H1 (cell line): Measurements from ENCODE around the gene KCNQ1. TPM values are rescaled to one million over a fixed set of nuclear protein-coding genes. Genes with fewer than 3 reads are reported as not detected.

Experiments used
- CTCF ChIA-PET: fragments of 300-600 bp; sonication (Branson Sonifier 250); formaldehyde crosslinking; loops from one replicate; lab custom pipeline; 2021; ENCODE audit not compliant: partially characterized antibody; lab: Charles Lee
- POLR2A ChIA-PET: fragments of 300-600 bp; sonication (Branson Sonifier 250); formaldehyde crosslinking; loops from one replicate; lab custom pipeline; 2021; ENCODE audit warnings: inconsistent platforms; ENCODE audit not compliant: partially characterized antibody; lab: Charles Lee
- DNase-seq, 2 experiments: peaks; one replicate each; pipeline versions ENCODE4 v3.0.0 to v3.0.0-alpha.2; 2010 to 2022; ENCODE audit warnings: low spot score in 2 of 2, low read depth in 1 of 2, mixed read lengths in 1 of 2
- FAIRE-seq: peaks from 2 replicates; lab custom pipeline; 2011; peaks lifted over from hg19 to GRCh38; lab: Jason Lieb, UNC
- H2AFZ ChIP-seq: 2 replicates; pipeline ENCODE4 v1.8.1; 2012; ENCODE audit warnings: low read length, inconsistent platforms
- H2AK5ac ChIP-seq: 2 replicates; pipeline ENCODE4 v1.6.1; 2013; ENCODE audit warnings: low read depth, low read length
- H2BK120ac ChIP-seq: replicated peaks from 2 replicates; pipeline ENCODE3; 2013; ENCODE audit warnings: low read depth, low read length, inconsistent platforms
- H2BK12ac ChIP-seq: 2 replicates; pipeline ENCODE4 v1.6.1; 2013; ENCODE audit warnings: low read depth, low read length
- H2BK15ac ChIP-seq: 2 replicates; pipeline ENCODE4 v1.6.1; 2013; ENCODE audit warnings: low read length
- H2BK20ac ChIP-seq: 2 replicates; pipeline ENCODE4 v1.6.1; 2013; ENCODE audit warnings: low read length
- H2BK5ac ChIP-seq: 2 replicates; pipeline ENCODE4 v1.6.1; 2013; ENCODE audit warnings: low read depth, low read length
- H3K14ac ChIP-seq: 2 replicates; pipeline ENCODE4 v1.6.1; 2013; ENCODE audit warnings: inconsistent platforms; ENCODE audit not compliant: insufficient read length
- H3K18ac ChIP-seq: 2 replicates; pipeline ENCODE4 v1.6.1; 2013; ENCODE audit warnings: low read length; ENCODE audit errors: extremely low read depth
- H3K23ac ChIP-seq: 2 replicates; pipeline ENCODE4 v1.6.1; 2013; ENCODE audit warnings: inconsistent platforms; ENCODE audit not compliant: insufficient read length
- H3K23me2 ChIP-seq: 2 replicates; pipeline ENCODE4 v1.6.1; 2013; ENCODE audit warnings: low read depth, low read length
- H3K27ac ChIP-seq: 2 replicates; pipeline ENCODE4 v1.6.1; 2011; ENCODE audit warnings: low read depth, low read length, inconsistent platforms
- H3K27me3 ChIP-seq, 4 experiments: replicated peaks in 1 of 4; 1 replicate in 1 of 4; 2 replicates in 3 of 4; pipeline versions ENCODE4 v1.6.1 to v1.8.1; 2011 to 2013; ENCODE audit warnings: low read length in 3 of 4, mild to moderate bottlenecking in 3 of 4, inconsistent platforms in 2 of 4, mixed read lengths in 2 of 4, moderate library complexity in 1 of 4; ENCODE audit not compliant: control insufficient read depth in 3 of 4, insufficient read depth in 3 of 4; ENCODE audit errors: extremely low read depth in 1 of 4
- H3K36me3 ChIP-seq, 4 experiments: 2 replicates each; pipeline versions ENCODE4 v1.6.1 to v1.8.1; 2011 to 2013; ENCODE audit warnings: mild to moderate bottlenecking in 4 of 4, low read length in 3 of 4, moderate library complexity in 2 of 4, control low read depth in 1 of 4, inconsistent platforms in 1 of 4; ENCODE audit not compliant: insufficient read depth in 4 of 4, control insufficient read depth in 2 of 4
- H3K4ac ChIP-seq: replicated peaks from 2 replicates; pipeline ENCODE3; 2013; ENCODE audit warnings: low read length, low read depth, mixed read lengths, inconsistent platforms; ENCODE audit not compliant: insufficient read length
- H3K4me1 ChIP-seq, 4 experiments: replicated peaks in 1 of 4; 1 replicate in 1 of 4; 2 replicates in 3 of 4; pipeline versions ENCODE4 v1.6.1 to v1.8.1; 2011 to 2013; ENCODE audit warnings: low read length in 3 of 4, inconsistent platforms in 2 of 4, mixed read lengths in 1 of 4; ENCODE audit not compliant: insufficient read depth in 4 of 4, control insufficient read depth in 3 of 4
- H3K4me2 ChIP-seq, 2 experiments: 2 replicates each; pipeline versions ENCODE4 v1.6.1 to v1.8.1; 2011 to 2013; ENCODE audit warnings: low read depth in 2 of 2, low read length in 2 of 2, control low read depth in 1 of 2, inconsistent platforms in 1 of 2, mild to moderate bottlenecking in 1 of 2; ENCODE audit not compliant: insufficient read depth in 1 of 2
- H3K4me3 ChIP-seq, 4 experiments: fragments of 200-600, 300-600 bp in 1 of 4; sonication (generic), shearing (Covaris generic), sonication (Bioruptor Twin) in 1 of 4; 2 replicates each; pipeline versions ENCODE4 v1.5.1 to v1.8.1; 2011 to 2016; ENCODE audit warnings: low read length in 4 of 4, low read depth in 3 of 4, control low read depth in 2 of 4, inconsistent platforms in 2 of 4, mild to moderate bottlenecking in 2 of 4, mixed read lengths in 1 of 4, moderate library complexity in 1 of 4; ENCODE audit not compliant: insufficient read depth in 2 of 4; ENCODE audit errors: extremely low read depth in 1 of 4
- H3K56ac ChIP-seq: replicated peaks from 2 replicates; pipeline ENCODE3; 2013; ENCODE audit warnings: low read depth, mild to moderate bottlenecking, mixed read lengths, low read length, inconsistent platforms; ENCODE audit not compliant: insufficient read length
- H3K79me1 ChIP-seq: 2 replicates; pipeline ENCODE4 v1.6.1; 2013; ENCODE audit warnings: low read depth, low read length, control low read depth
- H3K79me2 ChIP-seq, 2 experiments: 2 replicates each; pipeline versions ENCODE4 v1.6.1 to v1.8.1; 2012 to 2013; ENCODE audit warnings: low read length in 2 of 2, mild to moderate bottlenecking in 2 of 2, inconsistent platforms in 1 of 2; ENCODE audit not compliant: insufficient read depth in 2 of 2, control insufficient read depth in 1 of 2
- H3K9ac ChIP-seq, 4 experiments: replicated peaks in 1 of 4; 1 replicate in 1 of 4; 2 replicates in 3 of 4; pipeline versions ENCODE4 v1.6.1 to v1.8.1; 2011 to 2013; ENCODE audit warnings: low read depth in 3 of 4, low read length in 3 of 4, control low read depth in 2 of 4, mild to moderate bottlenecking in 2 of 4, moderate library complexity in 2 of 4, inconsistent platforms in 1 of 4; ENCODE audit errors: extremely low read depth in 1 of 4
- H3K9me3 ChIP-seq, 2 experiments: 2 replicates each; pipeline versions ENCODE4 v1.6.1 to v1.8.1; 2012 to 2013; ENCODE audit warnings: mild to moderate bottlenecking in 2 of 2, moderate library complexity in 2 of 2, control low read depth in 1 of 2, inconsistent platforms in 1 of 2, low read depth in 1 of 2, low read length in 1 of 2, mixed read lengths in 1 of 2; ENCODE audit not compliant: insufficient read depth in 2 of 2
- H4K20me1 ChIP-seq, 2 experiments: replicated peaks in 1 of 2; 2 replicates each; pipeline versions ENCODE3 to v1.8.1; 2011 to 2013; ENCODE audit warnings: inconsistent platforms in 2 of 2, low read length in 2 of 2, mild to moderate bottlenecking in 1 of 2; ENCODE audit not compliant: insufficient read depth in 2 of 2, control insufficient read depth in 1 of 2
- H4K5ac ChIP-seq: 2 replicates; pipeline ENCODE4 v1.6.1; 2013; ENCODE audit warnings: low read length, low read depth, mixed read lengths, inconsistent platforms; ENCODE audit not compliant: insufficient read length
- H4K8ac ChIP-seq: 2 replicates; pipeline ENCODE4 v1.8.0; 2013; ENCODE audit warnings: mild to moderate bottlenecking, moderate library complexity, low read length, inconsistent platforms; ENCODE audit not compliant: insufficient read depth; ENCODE audit errors: extremely low read depth
- H4K91ac ChIP-seq: replicated peaks from 2 replicates; pipeline ENCODE3; 2013; ENCODE audit warnings: low read length, mixed read lengths, inconsistent platforms; ENCODE audit not compliant: insufficient read length
- ASH2L ChIP-seq: fragments of 200-600, 300-600 bp; sonication (generic); IDR thresholded peaks from one replicate; pipeline ENCODE4 v1.7.1; 2017; ENCODE audit warnings: low read length
- BCL11A ChIP-seq, 2 experiments: IDR thresholded peaks; one replicate each; pipeline ENCODE4 v1.6.1; 2011; ENCODE audit warnings: low read depth in 2 of 2, low read length in 2 of 2, mild to moderate bottlenecking in 2 of 2
- CHD2 ChIP-seq: IDR thresholded peaks from 2 replicates; pipeline ENCODE4 v1.6.1; 2012; ENCODE audit warnings: low read length, improper control_type of control experiment
- CREB1 ChIP-seq: IDR thresholded peaks from 2 replicates; pipeline ENCODE4 v1.6.1; 2012; ENCODE audit warnings: inconsistent platforms
- FOSL1 ChIP-seq: IDR thresholded peaks from 2 replicates; pipeline ENCODE4 v1.6.1; 2011; ENCODE audit warnings: mild to moderate bottlenecking, low read depth, low read length, moderate library complexity; ENCODE audit not compliant: insufficient read depth
- MAFK ChIP-seq: IDR thresholded peaks from 2 replicates; pipeline ENCODE4 v1.6.1; 2012; ENCODE audit warnings: low read depth, mild to moderate bottlenecking, improper control_type of control experiment, low read length
- RNF2 ChIP-seq: fragments of 200-900, 300-1000 bp; sonication (generic); IDR thresholded peaks from 2 replicates; pipeline ENCODE4 v1.7.1; 2016; ENCODE audit warnings: borderline replicate concordance, low read depth, mild to moderate bottlenecking, antibody characterized with exemption, low read length; ENCODE audit not compliant: poor library complexity, severe bottlenecking; ENCODE audit errors: missing control alignments
- SIRT6 ChIP-seq: IDR thresholded peaks from one replicate; pipeline ENCODE4 v1.7.1; 2012; ENCODE audit warnings: low read length, inconsistent platforms
- SUZ12 ChIP-seq: fragments of 200-600 bp; sonication (generic); IDR thresholded peaks from 2 replicates; pipeline ENCODE4 v1.6.1; 2012; ENCODE audit warnings: mild to moderate bottlenecking, inconsistent platforms, low read length, moderate library complexity, mixed read lengths
- TBP ChIP-seq: IDR thresholded peaks from 2 replicates; pipeline ENCODE4 v1.6.1; 2011; ENCODE audit warnings: low read depth, low read length, improper control_type of control experiment
- YY1 ChIP-seq: IDR thresholded peaks from 2 replicates; pipeline ENCODE4 v1.6.1; 2011; ENCODE audit warnings: low read depth, mild to moderate bottlenecking, low read length
- WGBS, 2 experiments: shearing (Covaris generic) in 1 of 2; methylation state at CpG; one replicate each; pipeline versions ENCODE4 v1.1.6 to v1.1.7; 2013 to 2015; ENCODE audit warnings: low lambda C conversion rate in 2 of 2, mixed read lengths in 2 of 2, inconsistent platforms in 1 of 2, low coverage in 1 of 2, missing lambda C conversion rate in 1 of 2; ENCODE audit not compliant: insufficient replicate concordance in 2 of 2, insufficient coverage in 1 of 2, insufficient read length in 1 of 2; ENCODE audit errors: extremely low coverage in 1 of 2, missing lambda C conversion rate in 1 of 2; 5-methylcytosine and 5-hydroxymethylcytosine counted together
- polyA plus RNA-seq, 7 experiments: library from polyadenylated mRNA; depleted of rRNA in 3 of 7; stranded (reverse) in 5 of 7; unstranded in 2 of 7; fragments of >200 nt in 5 of 7; fragments of 200-250 nt in 2 of 7; gene quantifications; 1 replicate in 5 of 7; 2 replicates in 1 of 7; 4 replicates in 1 of 7; pipeline versions ENCODE4 v1.2.1 to v1.2.3, GENCODE V29; 2011 to 2013; ENCODE audit warnings: missing spikeins in 2 of 7, mixed read lengths in 2 of 7
- total RNA-seq: library from RNA; stranded (reverse); fragmentation: NEBNext Ultra II Directional; extraction: Animal tissue kit (Norgen Biotek cat#: 25700); gene quantifications from 2 replicates; pipeline ENCODE4 v1.2.1, GENCODE V29; 2021
- TF ChIP-seq, protein P1 (sequence below): IDR thresholded peaks from 2 replicates; pipeline ENCODE4 v1.6.1; 2012; ENCODE audit warnings: inconsistent platforms

KCNQ1 gene
- total and polyA plus RNA-seq, 2 of the 8 experiments (the other 6 are each of a cell fraction or from before 2014, with no cell fraction given) = 1.9 to 2.0 TPM

DNA sequence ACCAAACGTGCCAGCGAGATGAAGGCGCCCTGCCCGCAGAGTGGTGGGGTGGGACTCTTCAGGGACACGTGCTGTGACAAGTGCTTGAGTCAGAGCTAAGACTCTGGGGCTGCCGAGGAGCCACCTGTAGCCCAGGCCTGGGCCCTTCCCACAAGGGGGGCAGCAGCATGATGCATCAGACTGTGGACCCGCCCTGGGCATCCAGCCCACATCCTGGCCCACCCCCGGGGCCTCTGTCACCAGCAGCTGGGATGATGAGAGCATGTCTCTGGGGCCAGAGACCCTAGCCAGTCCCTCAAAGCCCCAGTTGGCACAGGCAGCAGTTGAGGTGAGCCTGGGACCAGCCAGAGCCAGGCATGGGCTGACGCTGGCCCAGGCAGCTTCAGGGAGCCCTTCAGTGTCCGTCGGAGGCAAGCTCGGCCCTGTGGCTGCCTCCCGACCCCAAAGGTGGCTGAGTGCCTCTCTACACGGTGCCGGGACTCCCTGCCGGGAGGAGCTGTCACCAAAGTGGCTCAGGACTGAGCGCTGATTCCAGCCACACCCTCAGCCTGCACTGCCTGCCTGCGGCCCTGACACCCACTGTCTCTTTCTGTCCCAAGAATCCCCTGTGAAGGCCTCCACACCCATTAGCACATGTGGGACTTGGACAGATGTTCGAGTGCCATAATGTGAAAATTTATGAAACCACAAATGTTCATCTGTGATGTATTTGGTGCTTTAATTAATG, 399.5 kb downstream of the KCNQ1 start:
- H4K5ac ChIP-seq = no peak overlapping the region
- 0 out of 2 replicates have a peak overlapping the region, but pooled peaks have one; percentile 9 for H2BK12ac ChIP-seq
- H3K4ac ChIP-seq = no peak overlapping the region
- peaks cover 0 to 16% (median 4%) of the 10 kb centered on the region in 4 experiments; a peak in 2 of 7 replicates for H3K27me3 ChIP-seq
- DNase-seq (no peak), FAIRE-seq (no peak)
- H4K8ac ChIP-seq = peak overlapping the region; percentile 57; the same call in 1 of the 2 replicates
- no peak overlapping the region for H2BK5ac ChIP-seq
- H3K4me1 ChIP-seq = peaks cover 0 to 7% (median 4%) of the 10 kb centered on the region in 4 experiments; a peak in 4 of 7 replicates
- H2BK20ac ChIP-seq = no peak overlapping the region
- H2BK120ac ChIP-seq = no peak overlapping the region
- ChIA-PET POLR2A (interaction anchor here (1.4 to 1.7 kb wide), 2 partner anchors 15 to 41 kb away, joined by 4 to 5 read pairs; no protein-coding TSS in a partner anchor), CTCF (interaction anchor here (0.9 to 1.4 kb wide), 2 partner anchors 40 to 123 kb away, joined by 3 to 5 read pairs; no protein-coding TSS in a partner anchor)
- H4K91ac ChIP-seq = no peak overlapping the region
- H3K4me3 ChIP-seq = no peak overlapping the region
- whole genome bisulfite sequencing, 2 experiments = 90% methylated on average over 19 of the region's 19 CpGs; no CpG with 5 or more reads in 1 of the 2 experiments
- H3K79me2 ChIP-seq = no peaks in the 10 kb centered on the region
- H3K23me2 ChIP-seq = no peaks in the 10 kb centered on the region
- H3K9me3 ChIP-seq = no peaks in the 10 kb centered on the region
- H3K4me2 ChIP-seq = no peak overlapping the region
- H3K18ac ChIP-seq = no peak overlapping the region
- H3K23ac ChIP-seq = no peak overlapping the region
- no peak overlapping the region for H2AFZ ChIP-seq
- H3K79me1 ChIP-seq = no peaks in the 10 kb centered on the region
- no peak overlapping the region for H3K56ac ChIP-seq
- H4K20me1 ChIP-seq = no peaks in the 10 kb centered on the region
- H3K27ac ChIP-seq = no peak overlapping the region
- H2AK5ac ChIP-seq = no peak overlapping the region
- H3K9ac ChIP-seq = no peak overlapping the region
- H3K36me3 ChIP-seq = no peaks in the 10 kb centered on the region
- no peak overlapping the region for H2BK15ac ChIP-seq
- H3K14ac ChIP-seq = no peak overlapping the region
- no peak for TF ChIP-seq FOSL1
- no peak for TF ChIP-seq MAFK
- TF ChIP-seq SIRT6 = no peak
- no peak for TF ChIP-seq SUZ12
- TF ChIP-seq YY1 = no peak
- TF ChIP-seq CHD2 = no peak
- TF ChIP-seq RNF2 = no peak
- TF ChIP-seq, protein P1, sequence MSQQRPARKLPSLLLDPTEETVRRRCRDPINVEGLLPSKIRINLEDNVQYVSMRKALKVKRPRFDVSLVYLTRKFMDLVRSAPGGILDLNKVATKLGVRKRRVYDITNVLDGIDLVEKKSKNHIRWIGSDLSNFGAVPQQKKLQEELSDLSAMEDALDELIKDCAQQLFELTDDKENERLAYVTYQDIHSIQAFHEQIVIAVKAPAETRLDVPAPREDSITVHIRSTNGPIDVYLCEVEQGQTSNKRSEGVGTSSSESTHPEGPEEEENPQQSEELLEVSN = no peak
- TF ChIP-seq TBP = no peak
- TF ChIP-seq ASH2L = no peak
- TF ChIP-seq CREB1 = no peak
- no peak for TF ChIP-seq BCL11A (IDR thresholded peaks at IDR 0.05; ENCODE audit: low read depth in 2 of 2, low read length in 2 of 2)
